HAP-1 (cell line): ENCODE measurements around the gene OXA1L.
"Not testable (repeated sequence)": the region's sequence is repeated elsewhere in the genome, so short reads cannot be mapped to it uniquely, and the experiment has no call there.

Experiments
- DNase-seq, 2 experiments: peaks; one replicate each; pipeline ENCODE4 v3.0.0-alpha.2; 2016 to 2020; ENCODE audit warnings: low spot score in 2 of 2
- H3K27me3 ChIP-seq: fragments of 250-450 bp; sonication (Bioruptor Pico); 2 replicates; pipeline ENCODE4 v1.5.1; 2020; ENCODE audit warnings: low read depth, mild to moderate bottlenecking, moderate library complexity
- H3K36me3 ChIP-seq: fragments of 250-450 bp; sonication (Bioruptor Pico); replicated peaks from 2 replicates; pipeline ENCODE4 v1.5.1; 2020; ENCODE audit warnings: mild to moderate bottlenecking
- H3K4me1 ChIP-seq: fragments of 250-450 bp; sonication (Bioruptor Pico); 2 replicates; pipeline ENCODE4 v1.5.1; 2020; ENCODE audit warnings: mild to moderate bottlenecking
- H3K4me3 ChIP-seq: fragments of 250-450 bp; sonication (Bioruptor Pico); 2 replicates; pipeline ENCODE4 v1.5.1; 2020; ENCODE audit warnings: mild to moderate bottlenecking, moderate library complexity
- H3K9me3 ChIP-seq: fragments of 250-450 bp; sonication (Bioruptor Pico); 2 replicates; pipeline ENCODE4 v1.5.1; 2020; ENCODE audit warnings: mild to moderate bottlenecking, moderate library complexity
- in situ Hi-C: fragments of 300-500 bp; cut with MboI; formaldehyde crosslinking; loops from 3 replicates; pipeline ENCODE4 v1.14.3; 2020; ENCODE audit warnings: low sequenced_read_pairs, inconsistent platforms, mixed read lengths

OXA1L gene

DNA sequence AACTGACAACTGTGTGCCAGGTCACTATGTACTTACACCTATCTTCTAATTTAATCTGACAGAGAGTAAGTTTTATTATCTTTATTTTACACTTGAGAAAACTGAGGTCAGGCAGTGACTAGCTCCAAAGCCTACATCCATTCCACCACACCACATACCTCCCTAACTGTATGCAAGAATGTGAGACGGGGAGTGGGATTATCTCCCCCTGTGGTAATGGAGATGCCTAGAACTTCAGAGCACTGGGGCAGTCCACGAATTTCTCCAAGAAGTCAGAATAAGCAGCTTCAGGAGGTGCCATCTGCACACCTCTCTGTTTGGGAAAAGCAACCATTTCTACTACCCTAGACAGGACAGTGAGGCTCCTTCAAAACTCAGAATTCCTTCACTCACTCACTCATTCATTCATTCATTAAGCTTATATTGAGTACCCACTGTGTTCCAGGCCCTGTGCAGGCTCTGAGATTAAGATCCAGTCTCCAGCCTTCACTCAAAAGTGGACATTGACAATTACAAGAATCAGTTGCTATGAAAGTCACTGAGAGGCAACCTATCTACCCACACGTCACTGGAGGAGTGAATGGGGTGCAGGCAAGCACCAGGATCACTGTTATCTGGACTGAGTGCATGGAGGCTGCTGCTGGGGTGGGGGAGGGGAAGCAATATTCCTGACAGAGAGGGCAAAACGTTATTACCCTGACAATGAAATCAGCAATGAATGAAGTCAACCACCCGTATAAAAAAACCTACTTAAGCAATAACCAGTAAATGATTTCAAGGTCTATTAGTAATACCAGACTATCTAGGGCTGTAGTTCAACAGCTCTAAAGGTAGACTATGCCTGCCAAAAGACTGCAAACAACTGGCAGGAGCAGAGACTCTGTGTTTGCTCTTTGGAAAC is 30.8 kb downstream of the OXA1L start:
- H3K27me3 ChIP-seq: peaks cover 8% of the 10 kb centered on the region

DNA sequence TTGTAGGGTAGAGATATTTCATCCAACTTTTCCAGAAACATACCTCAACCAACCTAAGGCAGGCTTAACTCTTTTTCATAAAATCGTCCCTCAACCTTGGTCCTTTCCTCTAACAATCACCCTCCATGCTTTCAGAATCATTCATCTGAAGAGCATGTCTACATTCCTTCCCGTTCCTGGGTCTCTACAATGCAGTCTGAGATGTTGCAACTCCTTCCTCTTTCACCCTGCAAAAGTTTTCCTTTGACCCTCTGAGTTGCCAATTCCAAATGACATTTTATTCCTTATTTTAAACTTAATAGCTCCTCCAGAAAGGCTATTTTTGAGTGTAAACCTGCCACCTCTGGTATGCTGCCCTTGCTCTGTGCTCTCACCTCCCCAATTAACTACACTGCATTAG is 32.0 kb downstream of the OXA1L start:
- Histone ChIP-seq H3K36me3 (no peaks in the 10 kb centered on the region), H3K9me3 (no peaks in the 10 kb centered on the region), H3K4me3 (no peak overlapping the region), H3K27me3 (peaks cover 12% of the 10 kb centered on the region), H3K4me1 (no peaks in the 10 kb centered on the region)
- DNase-seq: no peak
- in situ Hi-C loops: no loop called here

More for the DNA sequence above, 30.8 kb downstream of the OXA1L start:
- no peaks in the 10 kb centered on the region for H3K9me3 ChIP-seq
- no peak overlapping the region for H3K4me3 ChIP-seq
- no peak for DNase-seq
- in situ Hi-C loops: no loop called here
- H3K4me1 ChIP-seq: no peaks in the 10 kb centered on the region
- no peaks in the 10 kb centered on the region for H3K36me3 ChIP-seq

DNA sequence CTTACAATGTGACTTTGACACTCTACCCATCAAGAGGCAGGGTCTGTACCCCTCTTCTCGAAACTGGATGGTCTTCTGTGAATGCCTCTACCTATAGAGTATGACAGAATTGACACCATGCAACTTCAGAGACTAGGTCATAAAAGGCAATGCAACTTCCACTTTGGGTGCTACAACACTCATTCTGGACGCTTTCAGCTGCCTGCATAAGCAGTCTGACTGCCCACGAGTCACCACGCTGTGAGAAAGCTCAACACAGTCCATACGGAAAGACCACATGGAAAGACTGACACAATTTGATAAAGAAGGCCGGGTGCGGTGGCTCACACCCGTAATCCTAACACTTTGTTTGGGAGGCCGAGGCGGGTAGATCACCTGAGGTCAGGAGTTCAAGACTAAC is 33.9 kb downstream of the OXA1L start:
- Histone ChIP-seq H3K27me3 (peaks cover 13% of the 10 kb centered on the region), H3K9me3 (no peaks in the 10 kb centered on the region), H3K4me3 (no peak overlapping the region), H3K36me3 (no peaks in the 10 kb centered on the region), H3K4me1 (no peaks in the 10 kb centered on the region)
- in situ Hi-C loops: no loop called here
- DNase-seq: no peak

DNA sequence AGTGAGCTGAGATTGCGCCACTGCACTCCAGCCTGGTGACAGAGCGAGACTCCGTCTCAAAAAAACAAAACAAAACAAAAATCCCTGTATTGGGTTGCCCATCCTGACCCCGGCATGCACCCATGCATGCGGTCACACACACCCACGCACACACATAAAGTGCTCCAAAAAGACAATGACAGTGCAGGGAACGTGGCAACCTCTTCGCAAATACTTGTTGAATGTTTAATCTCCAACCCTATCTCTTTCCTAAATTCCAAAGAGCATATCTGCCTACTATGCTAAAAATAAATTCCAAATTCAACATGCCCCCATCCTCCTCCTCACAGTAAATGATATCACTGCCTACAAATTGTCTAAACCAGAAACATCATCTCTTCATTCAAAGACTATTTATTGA is 35.2 kb downstream of the OXA1L start:
- H3K4me3 ChIP-seq: no peak overlapping the region
- peaks cover 13% of the 10 kb centered on the region for H3K27me3 ChIP-seq
- no peaks in the 10 kb centered on the region for H3K4me1 ChIP-seq
- H3K36me3 ChIP-seq: no peaks in the 10 kb centered on the region
- in situ Hi-C loops: no loop called here
- DNase-seq: no peak
- no peaks in the 10 kb centered on the region for H3K9me3 ChIP-seq

DNA sequence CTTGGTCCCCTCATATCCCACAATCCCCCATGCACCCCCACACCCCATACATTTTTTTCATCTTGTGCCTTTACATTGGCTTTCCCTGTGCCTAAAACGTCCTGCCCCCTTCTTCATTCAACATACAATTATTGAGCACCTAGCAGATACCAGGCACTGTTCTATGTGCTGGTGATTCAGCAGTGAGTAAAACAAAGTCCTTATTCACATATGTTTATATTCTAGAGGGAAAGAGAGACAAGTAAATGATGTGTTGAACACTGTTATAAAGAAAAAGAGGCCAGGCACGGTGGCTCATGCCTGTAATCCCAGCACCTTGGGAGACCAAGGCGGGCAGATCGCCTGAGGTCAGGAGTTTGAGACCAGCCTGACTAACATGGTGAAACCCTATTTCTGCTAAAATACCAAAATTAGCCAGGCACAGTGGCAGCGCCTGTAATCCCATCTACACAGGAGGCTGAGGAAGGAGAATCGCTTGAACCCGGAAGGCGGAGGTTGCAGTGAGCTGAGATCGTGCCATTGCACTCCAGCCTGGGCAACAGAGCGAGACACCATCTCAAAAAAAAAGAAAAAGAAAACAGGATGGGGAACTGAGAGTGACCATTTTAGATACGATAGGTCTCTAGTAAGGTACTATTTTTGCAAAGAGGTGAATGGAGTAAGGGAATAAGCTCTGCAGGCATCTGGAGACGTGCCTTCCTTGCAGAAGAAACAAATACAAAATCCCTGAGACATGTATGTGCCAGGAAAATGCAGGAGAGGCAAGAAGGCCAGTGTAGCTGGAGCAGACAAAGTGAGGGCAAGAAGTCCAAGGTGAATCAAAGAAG is 36.6 kb downstream of the OXA1L start:
- H3K27me3 ChIP-seq: peaks cover 10% of the 10 kb centered on the region; the same call in 1 of the 2 replicates
- H3K4me3 ChIP-seq: no peak overlapping the region
- DNase-seq: no peak
- no peaks in the 10 kb centered on the region for H3K36me3 ChIP-seq
- H3K4me1 ChIP-seq: no peaks in the 10 kb centered on the region
- H3K9me3 ChIP-seq: no peaks in the 10 kb centered on the region
- in situ Hi-C loops: no loop called here

DNA sequence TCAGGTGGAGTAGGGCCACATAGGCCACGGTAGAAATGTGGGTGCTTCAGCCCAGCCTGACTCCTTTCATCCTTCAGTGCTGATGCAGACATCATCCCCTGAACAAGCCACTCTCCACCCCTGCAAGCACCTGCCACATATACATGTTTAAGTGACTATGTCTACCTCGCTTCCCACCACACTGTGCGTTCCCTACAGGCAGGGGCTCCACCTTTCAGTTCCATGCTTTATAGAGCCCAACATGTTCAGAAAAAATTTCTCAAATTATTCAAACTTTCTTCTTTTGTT is 37.1 kb downstream of the OXA1L start:
- Histone ChIP-seq H3K27me3 (peaks cover 10% of the 10 kb centered on the region; the same call in 1 of the 2 replicates), H3K4me3 (no peak overlapping the region), H3K36me3 (no peaks in the 10 kb centered on the region), H3K9me3 (no peaks in the 10 kb centered on the region), H3K4me1 (no peaks in the 10 kb centered on the region)
- DNase-seq: no peak
- in situ Hi-C loops: no loop called here

DNA sequence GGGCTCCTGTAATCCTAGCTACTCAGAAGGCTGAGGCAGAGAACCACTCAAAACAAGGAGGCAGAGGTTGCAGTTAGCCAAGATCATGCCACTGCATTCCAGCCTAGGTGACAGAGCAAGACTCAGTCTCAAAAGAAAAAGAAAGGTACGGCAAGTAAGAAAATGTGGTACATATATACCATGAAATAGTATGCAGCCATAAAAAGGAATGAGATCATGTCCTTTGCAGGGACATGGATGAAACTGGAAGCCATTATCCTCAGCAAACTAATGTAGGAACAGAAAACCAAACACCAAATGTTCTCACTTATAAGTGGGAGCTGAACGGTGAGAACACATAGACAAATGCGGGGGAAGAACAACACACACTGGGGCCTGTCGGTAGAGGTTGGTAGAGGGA is 38.7 kb downstream of the OXA1L start:
- DNase-seq, H3K9me3 ChIP-seq, H3K27me3 ChIP-seq, H3K36me3 ChIP-seq, H3K4me3 ChIP-seq, H3K4me1 ChIP-seq, in situ Hi-C loops: not testable (repeated sequence)

DNA sequence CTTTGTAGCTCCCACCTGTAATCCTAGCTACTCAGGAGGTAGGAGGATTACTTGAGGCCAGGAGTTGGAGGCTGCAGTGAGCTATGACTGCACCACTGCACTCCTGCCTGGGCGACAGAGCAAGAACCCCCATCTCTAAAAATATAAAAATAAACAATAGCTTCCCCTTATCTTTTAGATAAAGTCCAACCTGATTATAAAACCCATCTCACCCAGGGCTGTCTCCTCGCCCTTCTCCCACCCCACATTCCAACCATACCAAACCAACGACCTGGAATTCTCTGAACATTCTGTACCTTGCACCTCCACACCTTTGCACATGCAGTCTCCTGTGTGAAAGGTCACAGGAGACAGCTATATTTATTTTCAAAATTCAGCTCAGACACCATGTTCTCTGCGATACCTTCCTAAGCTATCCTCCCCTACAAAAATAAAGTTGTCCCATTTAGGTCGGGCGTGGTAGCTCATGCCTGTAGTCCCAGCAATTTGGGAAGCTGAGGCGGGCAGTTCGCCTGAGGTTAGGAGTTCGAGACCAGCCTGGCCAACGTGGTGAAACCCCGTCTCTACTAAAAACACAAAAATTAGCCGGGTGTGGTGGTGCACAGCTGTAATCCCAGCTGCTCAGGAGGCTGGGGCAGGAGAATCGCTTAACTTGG is 41.1 kb downstream of the OXA1L start:
- Histone ChIP-seq H3K27me3 (peaks cover 5% of the 10 kb centered on the region; the same call in 1 of the 2 replicates), H3K4me3 (no peak overlapping the region), H3K9me3 (no peaks in the 10 kb centered on the region), H3K4me1 (no peaks in the 10 kb centered on the region), H3K36me3 (no peaks in the 10 kb centered on the region)
- in situ Hi-C loops: no loop called here
- DNase-seq: no peak

DNA sequence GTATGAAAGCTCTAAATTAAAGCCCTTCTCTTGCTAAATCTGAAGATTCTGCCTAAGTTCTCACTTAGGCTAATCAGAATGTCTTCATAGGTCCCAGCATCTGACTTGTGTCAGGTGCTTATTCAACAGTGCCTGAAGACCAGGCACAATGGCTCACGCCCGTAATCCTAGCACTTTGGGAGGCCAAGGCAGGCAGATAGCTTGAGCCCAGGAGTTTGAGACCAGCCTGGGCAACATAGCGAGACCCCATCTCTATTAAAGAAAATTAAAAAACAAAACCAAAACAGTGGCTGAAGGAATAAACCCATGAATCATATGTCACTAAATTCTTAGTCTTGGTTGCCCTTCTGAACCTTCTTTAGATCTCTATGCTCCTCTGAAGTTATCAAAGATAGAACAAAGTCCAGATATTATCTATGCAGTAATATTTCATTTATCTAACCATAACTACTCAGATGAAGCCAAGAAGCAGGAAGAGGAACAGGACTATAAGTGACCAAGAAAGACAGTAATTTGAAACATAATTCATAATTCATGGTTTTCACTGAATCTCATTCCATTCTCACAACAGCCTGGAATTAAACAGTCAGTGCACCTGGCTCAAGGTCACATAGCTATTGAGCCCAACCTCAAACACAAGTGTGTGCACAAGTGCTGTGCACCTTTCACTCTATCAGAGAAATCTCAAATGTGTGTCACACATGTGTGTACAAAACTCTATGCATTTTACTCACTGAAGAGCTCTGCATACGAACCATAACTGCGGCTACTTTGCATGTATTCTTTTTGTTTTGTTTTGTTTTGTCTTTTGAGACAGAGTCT is 42.1 kb downstream of the OXA1L start:
- DNase-seq: no peak
- H3K27me3 ChIP-seq: peaks cover 3% of the 10 kb centered on the region; the same call in 1 of the 2 replicates
- H3K4me1 ChIP-seq: no peaks in the 10 kb centered on the region
- H3K4me3 ChIP-seq: no peak overlapping the region
- H3K36me3 ChIP-seq: no peaks in the 10 kb centered on the region
- H3K9me3 ChIP-seq: no peaks in the 10 kb centered on the region
- in situ Hi-C loops: no loop called here

DNA sequence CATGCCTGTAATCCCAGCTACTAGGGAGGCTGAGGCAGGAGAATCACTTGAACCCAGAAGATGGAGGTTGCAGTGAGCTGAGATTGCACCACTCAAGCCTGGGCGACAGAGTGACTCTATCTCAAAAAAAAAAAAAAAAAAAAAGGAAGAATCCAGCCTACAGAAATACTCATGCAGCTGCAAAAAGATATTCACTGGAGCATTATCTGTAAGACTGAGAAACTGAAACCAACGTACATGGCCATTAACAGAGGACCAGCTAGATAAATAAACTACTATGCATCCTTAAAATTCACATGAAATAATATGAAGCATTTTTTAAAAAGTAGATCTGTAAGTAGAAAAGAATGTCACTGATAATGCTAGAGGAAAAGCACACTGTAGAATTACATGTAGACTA is 45.2 kb downstream of the OXA1L start:
- Histone ChIP-seq H3K4me1 (peaks cover 4% of the 10 kb centered on the region; the same call in 1 of the 2 replicates), H3K4me3 (no peak overlapping the region), H3K9me3 (no peaks in the 10 kb centered on the region), H3K27me3 (no peaks in the 10 kb centered on the region), H3K36me3 (no peaks in the 10 kb centered on the region)
- no peak for DNase-seq
- in situ Hi-C loops: no loop called here

DNA sequence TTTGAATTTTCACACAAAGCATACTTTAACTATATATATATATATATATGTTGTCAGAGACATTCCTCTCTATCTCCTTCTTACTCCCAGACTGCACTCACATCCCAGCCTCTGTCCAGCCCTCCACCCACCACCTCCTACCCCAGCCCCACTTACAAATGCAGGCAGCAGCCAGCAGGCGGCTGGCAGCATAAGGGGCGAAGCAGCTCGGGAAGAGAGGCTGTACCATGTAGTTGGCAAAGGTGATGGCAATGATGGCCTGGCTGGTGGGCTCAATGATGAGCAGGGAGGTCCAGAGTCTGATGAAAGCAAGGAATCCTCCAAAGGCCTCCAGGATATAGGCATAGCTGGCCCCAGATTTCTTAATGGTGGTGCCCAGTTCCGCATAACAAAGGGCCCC is 46.3 kb downstream of the OXA1L start:
- no peak for DNase-seq
- in situ Hi-C loops: no loop called here
- H3K9me3 ChIP-seq: no peaks in the 10 kb centered on the region
- no peak overlapping the region for H3K4me3 ChIP-seq
- no peaks in the 10 kb centered on the region for H3K27me3 ChIP-seq
- peaks cover 4% of the 10 kb centered on the region; the same call in 1 of the 2 replicates for H3K4me1 ChIP-seq
- H3K36me3 ChIP-seq: no peaks in the 10 kb centered on the region

DNA sequence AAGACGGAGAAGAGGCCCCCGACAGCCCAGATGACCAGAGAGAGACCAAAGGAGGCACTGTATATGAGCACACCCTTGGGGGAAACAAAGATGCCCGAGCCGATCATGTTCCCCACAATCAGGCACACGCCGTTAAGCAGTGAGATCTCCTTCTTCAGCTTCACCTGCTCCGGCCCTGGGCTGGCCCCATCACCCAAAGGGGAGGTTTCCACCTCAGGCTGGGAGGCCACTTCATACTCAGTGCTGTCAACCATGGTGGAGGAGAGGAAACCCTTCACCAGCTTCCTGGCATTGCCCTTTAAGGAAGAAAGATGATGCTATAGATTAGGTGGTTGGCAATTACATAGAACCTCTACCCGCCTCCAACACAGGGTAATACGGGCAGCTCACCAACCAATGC is 46.7 kb downstream of the OXA1L start:
- Histone ChIP-seq H3K4me3 (no peak overlapping the region), H3K36me3 (no peaks in the 10 kb centered on the region), H3K4me1 (peaks cover 4% of the 10 kb centered on the region; the same call in 1 of the 2 replicates), H3K9me3 (no peaks in the 10 kb centered on the region), H3K27me3 (no peaks in the 10 kb centered on the region)
- in situ Hi-C loops: no loop called here
- no peak for DNase-seq

DNA sequence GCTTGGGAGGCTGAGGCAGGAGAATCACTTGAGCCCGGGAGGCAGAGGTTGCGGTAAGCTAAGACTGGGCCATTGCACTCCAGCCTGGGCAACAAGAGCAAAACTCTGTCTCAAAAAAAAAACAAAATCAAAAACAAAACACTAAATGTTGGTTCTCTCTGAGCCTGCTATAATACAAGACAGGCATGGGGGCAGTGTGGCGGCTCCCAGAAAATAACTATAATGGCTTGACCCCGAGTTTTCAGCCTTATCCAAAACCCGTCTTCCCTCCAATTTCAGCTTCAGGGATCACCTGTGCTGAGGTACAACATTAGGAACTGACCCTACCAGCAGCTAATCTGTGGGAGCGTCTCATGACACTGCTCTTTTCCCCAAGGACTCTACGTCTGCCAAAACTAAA is 47.9 kb downstream of the OXA1L start:
- Histone ChIP-seq H3K4me3 (no peak overlapping the region), H3K27me3 (no peaks in the 10 kb centered on the region), H3K4me1 (peaks cover 4% of the 10 kb centered on the region; the same call in 1 of the 2 replicates), H3K36me3 (no peaks in the 10 kb centered on the region), H3K9me3 (no peaks in the 10 kb centered on the region)
- in situ Hi-C loops: no loop called here
- no peak for DNase-seq
